Measurements from ENCODE around the gene SLC22A3.
"Not testable (repeated sequence)": the region's sequence is repeated elsewhere in the genome, so short reads cannot be mapped to it uniquely, and the experiment has no call there.

Gene SLC22A3

GRCh38 chr6:160442151-160442550 lies 94.0 kb downstream of the SLC22A3 start:
- no peak for DNase-seq (ENCODE audit: low read depth in 2 of 2)

GRCh38 chr6:160445130-160445529 lies 97.0 kb downstream of the SLC22A3 start:
- no peak for DNase-seq (ENCODE audit: low read depth in 2 of 2)

- no peak for DNase-seq (ENCODE audit: low read depth in 2 of 2)
Observed at GRCh38 chr6:160447350-160447749, 99.2 kb downstream of the SLC22A3 start.

DNA sequence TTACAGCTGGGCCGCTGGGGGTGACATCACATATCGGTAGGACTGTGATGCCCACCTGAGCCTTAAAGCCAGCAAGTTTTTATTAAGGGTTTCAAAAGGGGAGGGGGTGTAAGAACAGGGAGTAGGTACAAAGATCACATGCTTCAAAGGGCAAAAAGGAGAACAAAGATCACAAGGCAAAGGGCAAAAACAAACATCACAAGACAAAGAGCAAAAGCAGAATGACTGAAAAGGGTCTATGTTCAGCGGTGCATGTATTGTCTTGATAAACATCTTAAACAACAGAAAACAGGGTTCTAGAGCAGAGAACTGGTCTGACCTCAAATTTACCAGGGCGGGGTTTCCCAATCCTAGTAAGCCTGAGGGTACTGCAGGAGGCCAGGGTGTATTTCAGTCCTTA lies 101.6 kb downstream of the SLC22A3 start:
- DNase-seq (ENCODE audit: low read depth in 2 of 2), result not testable (repeated sequence)

GRCh38 chr6:160450849-160451248 lies 102.7 kb downstream of the SLC22A3 start:
- no peak for DNase-seq (ENCODE audit: low read depth in 2 of 2)

- no peak for DNase-seq (ENCODE audit: low read depth in 2 of 2)
Observed at GRCh38 chr6:160454303-160454702, 106.1 kb downstream of the SLC22A3 start.

- DNase-seq (ENCODE audit: low read depth in 2 of 2), result no peak
Observed at GRCh38 chr6:160455081-160455480, 106.9 kb downstream of the SLC22A3 start.

- peak; percentile 41 to 48 for DNase-seq (ENCODE audit: low read depth in 2 of 2)
Observed at GRCh38 chr6:160455541-160456213, 107.5 kb downstream of the SLC22A3 start.

GRCh38 chr6:160456214-160456546 lies 108.0 kb downstream of the SLC22A3 start:
- no peak for DNase-seq (ENCODE audit: low read depth in 2 of 2)

DNA sequence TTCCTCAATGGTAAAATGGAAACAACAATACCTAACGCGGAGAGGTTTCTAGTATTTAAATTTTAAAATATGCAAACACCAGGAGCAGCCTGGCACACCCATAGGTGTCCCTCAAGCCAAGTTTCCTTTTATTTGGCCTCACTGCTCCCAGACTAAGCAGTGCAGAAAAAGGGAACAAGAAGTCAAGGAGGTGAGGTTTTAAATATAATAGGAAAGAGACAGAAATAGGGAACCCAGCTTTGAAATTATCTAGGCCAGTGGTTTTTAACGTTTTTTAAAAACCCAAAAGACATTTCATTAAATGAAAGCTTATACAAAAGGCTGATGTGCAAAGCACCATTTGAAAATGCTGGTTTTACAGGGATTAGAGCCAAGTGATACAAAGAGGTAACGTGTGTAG lies 109.6 kb downstream of the SLC22A3 start:
- DNase-seq (ENCODE audit: low read depth in 2 of 2), result no peak

GRCh38 chr6:160461641-160462040 lies 113.5 kb downstream of the SLC22A3 start:
- DNase-seq (ENCODE audit: low read depth in 2 of 2), result no peak

DNA sequence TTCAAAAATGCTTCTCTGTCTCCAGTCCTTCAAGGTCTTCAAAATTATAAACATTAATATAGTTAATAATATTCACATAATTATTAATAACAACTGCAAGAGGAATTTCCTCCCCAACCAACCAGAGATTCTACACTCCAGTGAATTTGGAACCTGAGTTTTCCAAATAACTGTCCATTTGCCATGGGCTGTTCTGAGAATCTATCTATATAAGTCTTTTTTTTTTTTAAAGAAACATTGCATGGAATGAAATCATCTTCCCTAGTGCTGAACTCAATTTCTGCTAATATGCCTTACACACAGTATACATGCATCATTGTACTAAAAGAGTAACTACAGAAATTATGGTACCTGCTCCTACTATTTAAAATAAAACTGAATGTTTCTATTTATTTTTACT lies 113.9 kb downstream of the SLC22A3 start:
- no peak for DNase-seq (ENCODE audit: low read depth in 2 of 2)

GRCh38 chr6:160462551-160463109 lies 114.5 kb downstream of the SLC22A3 start:
- DNase-seq (ENCODE audit: low read depth in 2 of 2), result peak in 1 of 2 donors; percentile 23

DNA sequence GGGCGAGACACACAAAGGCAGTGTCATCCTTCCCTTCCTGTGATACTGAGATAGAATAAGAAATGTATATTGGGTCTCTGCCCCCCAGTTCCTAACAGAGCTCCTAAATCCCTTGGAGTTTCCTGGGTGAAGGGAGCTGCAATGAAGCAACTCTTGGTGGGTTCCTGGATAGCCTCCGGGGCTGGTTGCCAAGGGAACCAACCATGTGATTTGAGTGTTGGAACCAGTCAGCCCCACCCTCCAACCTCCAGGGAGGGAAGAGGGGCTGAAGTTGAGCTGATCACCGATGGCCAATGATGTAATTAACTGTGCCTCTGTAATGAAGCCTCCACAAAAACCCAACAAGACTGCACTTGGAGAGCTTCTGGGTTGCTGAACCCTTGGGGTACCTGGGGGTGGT lies 116.6 kb downstream of the SLC22A3 start:
- no peak for DNase-seq (ENCODE audit: low read depth in 2 of 2)

GRCh38 chr6:160467261-160467871 lies 119.2 kb downstream of the SLC22A3 start:
- DNase-seq (ENCODE audit: low read depth in 2 of 2), result not testable (repeated sequence)

DNA sequence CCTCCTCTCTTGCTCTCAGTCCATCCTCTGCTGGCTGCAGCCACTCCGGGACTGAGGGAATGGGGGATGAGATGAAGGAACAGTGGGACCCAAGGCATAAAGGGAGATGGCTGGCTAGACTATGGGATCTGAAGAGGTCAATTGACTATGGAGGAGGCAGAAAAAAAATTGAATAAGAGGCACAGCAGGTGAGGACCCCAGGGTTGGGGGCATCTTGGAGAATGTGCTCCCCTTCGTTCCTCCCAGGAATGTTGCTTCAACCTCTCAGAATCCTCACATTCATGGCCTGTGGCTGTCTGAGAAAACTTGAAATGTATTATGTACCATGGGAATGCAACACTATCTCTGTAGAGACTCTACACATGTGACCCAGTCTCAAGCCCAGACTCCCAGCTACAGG lies 121.0 kb downstream of the SLC22A3 start:
- no peak for DNase-seq (ENCODE audit: low read depth in 2 of 2)

- DNase-seq (ENCODE audit: low read depth in 2 of 2), result not testable (repeated sequence)
Observed at GRCh38 chr6:160476056-160476455, 127.9 kb downstream of the SLC22A3 start.

DNA sequence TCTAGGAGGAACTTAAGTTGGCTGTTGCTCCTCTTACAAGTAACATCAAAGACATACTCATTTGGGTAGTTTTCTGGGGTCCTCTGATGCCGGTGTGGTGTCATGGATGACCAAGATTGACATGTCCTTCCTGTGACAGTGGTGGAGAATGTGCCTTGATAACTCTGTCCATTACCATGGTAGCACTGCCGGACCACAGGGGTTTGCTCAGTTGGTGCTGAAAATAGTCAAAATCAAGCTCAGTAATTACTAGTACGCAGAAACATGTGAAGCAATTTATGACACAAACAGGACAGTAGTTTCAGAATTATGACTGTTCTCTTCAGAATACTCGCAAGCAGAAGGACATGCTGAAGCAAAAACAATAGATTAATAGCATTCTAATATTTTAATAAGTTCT lies 128.9 kb downstream of the SLC22A3 start:
- DNase-seq (ENCODE audit: low read depth in 2 of 2), result not testable (repeated sequence)

DNA sequence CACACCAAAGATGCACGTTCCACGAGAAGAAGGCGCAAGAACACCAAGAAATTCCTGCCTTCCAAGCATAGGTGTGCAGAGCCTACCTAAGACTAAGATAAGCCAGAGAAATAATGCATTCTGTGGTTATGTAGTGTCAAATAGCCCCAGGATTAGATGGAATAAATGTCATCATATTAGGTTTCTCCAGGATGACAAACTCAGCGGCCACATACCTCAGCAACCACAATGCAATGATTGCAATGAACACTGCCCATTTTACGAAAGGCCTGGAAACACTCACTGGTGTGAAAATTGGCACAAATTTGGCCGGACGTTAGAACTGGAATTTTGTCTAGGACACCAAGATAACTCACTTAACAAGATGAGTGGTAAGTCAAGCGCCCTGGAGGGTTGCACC lies 129.7 kb downstream of the SLC22A3 start:
- no peak for DNase-seq (ENCODE audit: low read depth in 2 of 2)

DNA sequence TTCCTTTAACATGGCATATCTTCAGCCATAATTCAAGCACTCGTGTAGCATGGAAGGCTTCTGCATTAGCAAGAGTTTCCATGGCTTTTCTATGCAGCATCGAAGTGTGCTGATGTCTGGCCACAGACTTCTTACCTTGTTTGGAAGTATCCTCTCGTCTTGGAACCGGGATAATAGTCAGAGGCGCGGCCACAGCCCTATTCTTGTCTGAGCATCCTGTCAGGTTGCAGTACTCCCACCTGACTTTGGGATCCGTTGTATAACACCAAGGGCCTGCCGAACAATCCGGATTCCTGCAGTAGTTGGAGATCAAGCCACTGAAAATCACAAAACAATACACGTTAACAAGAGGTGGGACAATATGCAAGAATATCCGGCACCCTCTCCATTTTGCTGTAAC lies 138.9 kb downstream of the SLC22A3 start:
- DNase-seq (ENCODE audit: low read depth in 2 of 2), result no peak

GRCh38 chr6:160489091-160489490 lies 140.9 kb downstream of the SLC22A3 start:
- no peak for DNase-seq (ENCODE audit: low read depth in 2 of 2)

DNA sequence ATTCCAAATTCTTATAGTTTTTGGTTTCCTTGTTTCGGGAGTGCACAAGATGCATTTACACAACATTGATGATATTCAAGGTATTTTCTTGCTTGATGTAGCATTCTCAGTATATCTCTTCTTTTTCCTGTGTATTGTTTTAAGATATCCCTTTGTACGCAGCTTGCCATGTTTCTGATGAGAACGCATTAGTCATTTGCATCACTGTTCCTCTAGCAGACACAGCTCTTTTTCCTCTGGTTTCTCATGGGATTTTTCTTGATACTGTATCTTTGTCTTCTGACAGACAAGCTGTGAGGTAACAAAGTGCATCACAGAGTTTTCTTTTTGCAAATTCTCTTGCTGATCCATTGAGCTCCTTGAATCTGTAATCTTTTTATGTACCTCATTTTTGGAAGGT lies 146.4 kb downstream of the SLC22A3 start:
- no peak for DNase-seq (ENCODE audit: low read depth in 2 of 2)

GRCh38 chr6:160500639-160501038 lies 152.5 kb downstream of the SLC22A3 start:
- no peak for DNase-seq (ENCODE audit: low read depth in 2 of 2)

Measured in activated CD4-positive, alpha-beta T cell treated with anti-CD3 and anti-CD28 coated beads for 24 hours (primary cell).